SK-N-SH (cell line): ENCODE results near the gene SAMD4A. TPM values are rescaled to one million over a fixed set of nuclear protein-coding genes. Genes with fewer than 3 reads are reported as not detected.

Experiments
- CTCF ChIA-PET: fragments of 300-600, 350-600 bp; formaldehyde crosslinking; extraction: SDS; loops from one replicate; lab custom pipeline; 2021; lab: Yijun Ruan, JAX
- POLR2A ChIA-PET: fragments of 350-600 bp; sonication (Branson Sonifier 250); formaldehyde crosslinking; extraction: SDS; loops from one replicate; lab custom pipeline; 2020; ENCODE audit warnings: antibody characterized with exemption, inconsistent platforms; lab: Yijun Ruan, JAX
- DNase-seq: peaks from one replicate; pipeline ENCODE4 v3.0.0; 2012
- H2AFZ ChIP-seq: fragments of 200-600 bp; sonication (generic); 2 replicates; pipeline ENCODE4 v1.8.1; 2016; ENCODE audit warnings: antibody characterized with exemption, mild to moderate bottlenecking, low read depth
- H3F3A ChIP-seq: fragments of 200-600 bp; sonication (generic); replicated peaks from 2 replicates; pipeline ENCODE3; 2016; ENCODE audit warnings: antibody characterized with exemption, mild to moderate bottlenecking; ENCODE audit not compliant: insufficient read depth
- H3K27ac ChIP-seq, 2 experiments: fragments of 200-500 bp in 1 of 2; fragments of 200-600 bp in 1 of 2; sonication (Bioruptor generic) in 1 of 2; sonication (generic), shearing (Covaris generic) in 1 of 2; 2 replicates each; pipeline versions ENCODE4 v1.5.1 to v1.6.1; 2014 to 2016; ENCODE audit warnings: low read depth in 2 of 2, inconsistent platforms in 1 of 2, low read length in 1 of 2, mild to moderate bottlenecking in 1 of 2, mixed read lengths in 1 of 2
- H3K27me3 ChIP-seq: fragments of 200-600 bp; sonication (generic), shearing (Covaris generic); 2 replicates; pipeline ENCODE4 v1.6.1; 2016; ENCODE audit warnings: mixed run types; ENCODE audit not compliant: insufficient read depth
- H3K36me3 ChIP-seq, 2 experiments: fragments of 200-500 bp in 1 of 2; fragments of 200-600 bp in 1 of 2; sonication (Bioruptor generic) in 1 of 2; sonication (generic) in 1 of 2; replicated peaks in 1 of 2; 2 replicates each; pipeline versions ENCODE3 to v1.5.1; 2014 to 2016; ENCODE audit warnings: low read length in 1 of 2, mild to moderate bottlenecking in 1 of 2; ENCODE audit not compliant: insufficient read depth in 2 of 2, control insufficient read depth in 1 of 2
- H3K4me1 ChIP-seq, 2 experiments: fragments of 200-500 bp in 1 of 2; fragments of 200-600 bp in 1 of 2; sonication (Bioruptor generic) in 1 of 2; sonication (generic), shearing (Covaris generic) in 1 of 2; 2 replicates each; pipeline versions ENCODE4 v1.5.1 to v1.6.1; 2014 to 2016; ENCODE audit warnings: low read depth in 1 of 2, low read length in 1 of 2, mixed run types in 1 of 2; ENCODE audit not compliant: insufficient read depth in 2 of 2, control insufficient read depth in 1 of 2
- H3K4me2 ChIP-seq: fragments of 200-600 bp; sonication (generic), shearing (Covaris generic); 2 replicates; pipeline ENCODE4 v1.6.1; 2017; ENCODE audit warnings: mixed run types
- H3K4me3 ChIP-seq, 2 experiments: fragments of 200-500 bp in 1 of 2; fragments of 200-600 bp in 1 of 2; sonication (Bioruptor generic) in 1 of 2; sonication (generic), shearing (Covaris generic) in 1 of 2; 2 replicates each; pipeline versions ENCODE4 v1.5.1 to v1.8.1; 2014 to 2016; ENCODE audit warnings: low read depth in 2 of 2, inconsistent platforms in 1 of 2, low read length in 1 of 2, mild to moderate bottlenecking in 1 of 2, mixed read lengths in 1 of 2, moderate library complexity in 1 of 2
- H3K79me2 ChIP-seq: fragments of 200-600 bp; sonication (generic); 2 replicates; pipeline ENCODE4 v1.8.1; 2017; ENCODE audit warnings: mild to moderate bottlenecking; ENCODE audit not compliant: insufficient read depth
- H3K9ac ChIP-seq: fragments of 200-600 bp; sonication (generic); 2 replicates; pipeline ENCODE4 v1.6.1; 2017; ENCODE audit warnings: mixed run types
- H3K9me2 ChIP-seq: fragments of 200-600 bp; sonication (generic); 2 replicates; pipeline ENCODE4 v1.6.1; 2017; ENCODE audit warnings: mixed run types
- H3K9me3 ChIP-seq: fragments of 200-600 bp; sonication (generic); 2 replicates; pipeline ENCODE4 v1.6.1; 2017; ENCODE audit warnings: mixed run types, mild to moderate bottlenecking, moderate library complexity
- H4K20me1 ChIP-seq: fragments of 200-600 bp; sonication (generic); 2 replicates; pipeline ENCODE4 v1.6.1; 2017; ENCODE audit warnings: mild to moderate bottlenecking, mixed run types; ENCODE audit not compliant: insufficient read depth
- EP300 ChIP-seq, 2 experiments: IDR thresholded peaks; 2 replicates each; pipeline versions ENCODE4 v1.4.0 to v1.6.1; 2012; ENCODE audit warnings: borderline replicate concordance in 1 of 2, low read depth in 1 of 2, low read length in 1 of 2
- FOSL2 ChIP-seq: IDR thresholded peaks from 2 replicates; pipeline ENCODE4 v1.4.0; 2012; ENCODE audit warnings: low read depth, mild to moderate bottlenecking, moderate library complexity, borderline replicate concordance
- FOXM1 ChIP-seq: IDR thresholded peaks from 2 replicates; pipeline ENCODE4 v1.4.0; 2012; ENCODE audit warnings: low read depth, mild to moderate bottlenecking
- GATA2 ChIP-seq: sonication (generic); formaldehyde crosslinking; IDR thresholded peaks from 2 replicates; pipeline ENCODE4 v1.5.0; 2020; ENCODE audit warnings: mild to moderate bottlenecking, missing genetic modification reagents
- IRF3 ChIP-seq: fragments of 150-350 bp; IDR thresholded peaks from 2 replicates; pipeline ENCODE4 v1.6.1; 2016; ENCODE audit warnings: mild to moderate bottlenecking, low read depth, low read length
- JUND ChIP-seq: IDR thresholded peaks from 2 replicates; pipeline ENCODE4 v1.4.0; 2012
- MAX ChIP-seq: IDR thresholded peaks from 2 replicates; pipeline ENCODE4 v1.4.0; 2012; ENCODE audit warnings: low read depth
- MEF2A ChIP-seq: IDR thresholded peaks from 2 replicates; pipeline ENCODE4 v1.4.0; 2012; ENCODE audit warnings: low read depth, borderline replicate concordance
- MXI1 ChIP-seq: IDR thresholded peaks from 2 replicates; pipeline ENCODE4 v1.6.1; 2012; ENCODE audit warnings: mild to moderate bottlenecking, low read depth, low read length, improper control_type of control experiment
- NFIC ChIP-seq: IDR thresholded peaks from 2 replicates; pipeline ENCODE4 v1.4.0; 2012; ENCODE audit warnings: borderline replicate concordance
- PBX3 ChIP-seq: IDR thresholded peaks from 2 replicates; pipeline ENCODE4; 2012
- POLR2AphosphoS5 ChIP-seq: IDR thresholded peaks from 2 replicates; pipeline ENCODE4 v1.6.1; 2012; ENCODE audit warnings: low read depth, low read length
- RAD21 ChIP-seq: IDR thresholded peaks from 2 replicates; pipeline ENCODE4 v1.6.1; 2012; ENCODE audit warnings: mild to moderate bottlenecking, low read length
- RFX5 ChIP-seq: IDR thresholded peaks from 2 replicates; pipeline ENCODE4 v1.6.1; 2012; ENCODE audit warnings: mild to moderate bottlenecking, improper control_type of control experiment, low read length
- RXRA ChIP-seq: IDR thresholded peaks from 2 replicates; pipeline ENCODE4 v1.4.0; 2012; ENCODE audit warnings: low read depth, mild to moderate bottlenecking, borderline replicate concordance
- SMC3 ChIP-seq: IDR thresholded peaks from 2 replicates; pipeline ENCODE4 v1.6.1; 2012; ENCODE audit warnings: low read depth, low read length, improper control_type of control experiment
- TAF1 ChIP-seq: IDR thresholded peaks from 2 replicates; pipeline ENCODE4 v1.6.1; 2012; ENCODE audit warnings: low read depth, mild to moderate bottlenecking, low read length, moderate library complexity, borderline replicate concordance
- TCF12 ChIP-seq: IDR thresholded peaks from 2 replicates; pipeline ENCODE4 v1.4.0; 2012
- TEAD4 ChIP-seq: IDR thresholded peaks from 2 replicates; pipeline ENCODE4 v1.4.0; 2012; ENCODE audit warnings: mild to moderate bottlenecking, borderline replicate concordance; ENCODE audit not compliant: insufficient read depth
- USF1 ChIP-seq: IDR thresholded peaks from 2 replicates; pipeline ENCODE4 v1.4.0; 2012; ENCODE audit warnings: low read depth, borderline replicate concordance
- USF2 ChIP-seq: fragments of 150-350 bp; IDR thresholded peaks from 2 replicates; pipeline ENCODE4 v1.6.1; 2017; ENCODE audit warnings: antibody characterized with exemption, low read length, low read depth, borderline replicate concordance
- YY1 ChIP-seq: IDR thresholded peaks from 2 replicates; pipeline ENCODE4 v1.4.0; 2012; ENCODE audit warnings: low read depth, mild to moderate bottlenecking
- WGBS: methylation state at CpG from one replicate; pipeline ENCODE4 v1.1.6; 2017; ENCODE audit warnings: low lambda C conversion rate; 5-methylcytosine and 5-hydroxymethylcytosine counted together
- polyA plus RNA-seq, 3 experiments: library from polyadenylated mRNA; depleted of rRNA; stranded (reverse); fragments of >200 nt; gene quantifications; 2 replicates each; pipeline ENCODE4 v1.2.3, GENCODE V29; 2012

SAMD4A gene
- polyA plus RNA-seq, 1 of the 3 experiments (the other 2 are of a cell fraction), result 5.0 TPM

- H3F3A ChIP-seq, result peaks cover 27% of the 10 kb centered on the region
- H3K27me3 ChIP-seq, result no peaks in the 10 kb centered on the region
- TF ChIP-seq FOXM1 (no peak), USF1 (no peak), RFX5 (no peak), USF2 (no peak), YY1 (no peak), TAF1 (no peak), MAX (no peak), EP300 (IDR thresholded peaks at IDR 0.05; ENCODE audit: borderline replicate concordance in 1 of 2, low read depth in 1 of 2, low read length in 1 of 2) (no peak), IRF3 (no peak), RAD21 (no peak), GATA2 (CRISPR knock-in tag) (no peak)
- peaks cover 0 to 14% of the 10 kb centered on the region in 2 experiments; a peak in 2 of 4 replicates for H3K4me1 ChIP-seq
- no peak overlapping the region for H2AFZ ChIP-seq
- WGBS, result 97% methylated on average over 3 of the region's 3 CpGs
- no peak overlapping the region for H3K27ac ChIP-seq
- no peak overlapping the region for H3K4me3 ChIP-seq
- H3K9me2 ChIP-seq, result no peaks in the 10 kb centered on the region
- no peak overlapping the region for H3K4me2 ChIP-seq
- POLR2A ChIA-PET, result no interaction called here
- peaks cover 21 to 31% of the 10 kb centered on the region in 2 experiments for H3K36me3 ChIP-seq
- no peak overlapping the region for H3K9ac ChIP-seq
- no peaks in the 10 kb centered on the region for H3K9me3 ChIP-seq
- CTCF ChIA-PET, result interaction anchor here (0.9 to 5.7 kb wide), 5 partner anchors 11 to 284 kb away, joined by 3 to 49 read pairs (median 6); no protein-coding TSS in a partner anchor
- H3K79me2 ChIP-seq, result no peaks in the 10 kb centered on the region
- no peak for DNase-seq
- no peaks in the 10 kb centered on the region for H4K20me1 ChIP-seq
Observed at GRCh38 chr14:54794796-54795195, 227.9 kb downstream of the SAMD4A start.

- H3K4me3 ChIP-seq, result no peak overlapping the region
- TF ChIP-seq TEAD4, result 0 out of 2 replicates have a peak, but pooled peaks have one; percentile 44
- peak; percentile 89 for TF ChIP-seq FOSL2
- TF ChIP-seq MEF2A, result 0 out of 2 replicates have a peak, but pooled peaks have one; percentile 27
- TF ChIP-seq GATA2 (CRISPR knock-in tag), result no peak
- no peak for TF ChIP-seq RAD21
- TF ChIP-seq MXI1, result no peak
- TF ChIP-seq TCF12, result peak; percentile 90
- peak; percentile 78 for TF ChIP-seq NFIC
- peak; percentile 87 for TF ChIP-seq PBX3
- 0 out of 2 replicates have a peak, but pooled peaks have one; percentile 18 for TF ChIP-seq MAX
- TF ChIP-seq RXRA, result no peak
- no peak for TF ChIP-seq IRF3
- TF ChIP-seq EP300 (IDR thresholded peaks at IDR 0.05; ENCODE audit: borderline replicate concordance in 1 of 2, low read depth in 1 of 2, low read length in 1 of 2), result 0 out of 4 replicates have a peak, but pooled peaks of 1 of the 2 experiments have one; percentile 52
- TF ChIP-seq YY1, result peak; percentile 71; the same call in 1 of the 2 replicates
- TF ChIP-seq POLR2AphosphoS5, result peak; percentile 64; the same call in 1 of the 2 replicates
- peak; percentile 88 for TF ChIP-seq JUND
- TF ChIP-seq SMC3, result no peak
Observed at GRCh38 chr14:54796961-54797360, 230.0 kb downstream of the SAMD4A start.

More at GRCh38 chr14:54796961-54797360, 230.0 kb downstream of the SAMD4A start:
- ChIA-PET CTCF (interaction anchor here (1.0 to 1.5 kb wide), 3 partner anchors 9 to 23 kb away, joined by 4 to 7 read pairs (median 7); no protein-coding TSS in a partner anchor), POLR2A (no interaction called here)
- H3K9ac ChIP-seq, result no peak overlapping the region; the same call in 1 of the 2 replicates
- peaks cover 6 to 15% of the 10 kb centered on the region in 2 experiments for H3K36me3 ChIP-seq
- H2AFZ ChIP-seq, result no peak overlapping the region
- H3K4me2 ChIP-seq, result peak overlapping the region; percentile 42; the same call in 1 of the 2 replicates
- no peaks in the 10 kb centered on the region for H3K9me3 ChIP-seq
- peaks cover 17% of the 10 kb centered on the region for H3F3A ChIP-seq
- DNase-seq, result no peak
- no peaks in the 10 kb centered on the region for H3K27me3 ChIP-seq
- H3K27ac ChIP-seq, result peak overlapping the region in 1 of 2 experiments; percentile 75; a peak in 2 of 4 replicates
- H3K4me1 ChIP-seq, result peaks cover 0 to 14% of the 10 kb centered on the region in 2 experiments; a peak in 2 of 4 replicates
- no peaks in the 10 kb centered on the region for H4K20me1 ChIP-seq
- no peaks in the 10 kb centered on the region for H3K79me2 ChIP-seq
- no peaks in the 10 kb centered on the region for H3K9me2 ChIP-seq
